ENCODE data around the gene TAF4B.

GRCh38 chr18:26406854-26407517 lies 180.7 kb downstream of the TAF4B start:
- TF ChIP-seq, protein P1, sequence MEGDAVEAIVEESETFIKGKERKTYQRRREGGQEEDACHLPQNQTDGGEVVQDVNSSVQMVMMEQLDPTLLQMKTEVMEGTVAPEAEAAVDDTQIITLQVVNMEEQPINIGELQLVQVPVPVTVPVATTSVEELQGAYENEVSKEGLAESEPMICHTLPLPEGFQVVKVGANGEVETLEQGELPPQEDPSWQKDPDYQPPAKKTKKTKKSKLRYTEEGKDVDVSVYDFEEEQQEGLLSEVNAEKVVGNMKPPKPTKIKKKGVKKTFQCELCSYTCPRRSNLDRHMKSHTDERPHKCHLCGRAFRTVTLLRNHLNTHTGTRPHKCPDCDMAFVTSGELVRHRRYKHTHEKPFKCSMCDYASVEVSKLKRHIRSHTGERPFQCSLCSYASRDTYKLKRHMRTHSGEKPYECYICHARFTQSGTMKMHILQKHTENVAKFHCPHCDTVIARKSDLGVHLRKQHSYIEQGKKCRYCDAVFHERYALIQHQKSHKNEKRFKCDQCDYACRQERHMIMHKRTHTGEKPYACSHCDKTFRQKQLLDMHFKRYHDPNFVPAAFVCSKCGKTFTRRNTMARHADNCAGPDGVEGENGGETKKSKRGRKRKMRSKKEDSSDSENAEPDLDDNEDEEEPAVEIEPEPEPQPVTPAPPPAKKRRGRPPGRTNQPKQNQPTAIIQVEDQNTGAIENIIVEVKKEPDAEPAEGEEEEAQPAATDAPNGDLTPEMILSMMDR (conservative IDR thresholded peaks at IDR 0.05 in 1 of 2, IDR thresholded peaks at IDR 0.05 in 1 of 2; ENCODE audit: low read depth in 1 of 2, low read length in 2 of 2): no peak
- TF ChIP-seq EZH2 (IDR thresholded peaks at IDR 0.05; ENCODE audit: low read length, missing control alignments): no peak
